ENCODE measurements around the gene CELF2. TPM values are rescaled to one million over a fixed set of nuclear protein-coding genes. Genes with fewer than 3 reads are reported as not detected.
A peak's percentile ranks its signal among the peaks of the same experiment; 100 is the strongest.

CELF2 gene
- total RNA-seq, 1 donor from 2014 or later, result 89.2 TPM

DNA sequence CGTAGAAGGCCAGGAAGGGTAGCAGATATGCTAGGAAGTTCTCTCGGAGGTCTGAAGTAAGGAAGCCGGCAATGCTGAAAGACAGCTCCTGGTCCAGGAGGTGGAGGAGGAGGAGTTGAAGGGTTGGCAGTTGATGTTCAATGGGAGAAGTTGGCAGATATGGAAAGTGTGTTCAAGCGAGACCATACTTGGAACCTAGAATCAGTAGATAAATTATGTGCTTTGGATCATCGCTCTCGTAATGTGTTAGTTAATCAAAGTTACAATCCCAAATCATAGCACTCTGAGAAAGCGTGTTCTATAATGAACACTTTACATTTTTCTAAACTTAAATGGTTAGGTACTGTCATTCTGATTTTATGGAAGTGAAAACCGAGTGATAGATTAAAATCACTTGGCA lies 152.9 kb downstream of the CELF2 start:
- Mint-ChIP-seq H3K4me3 (no peak overlapping the region), H3K4me1 (peaks cover 9% of the 10 kb centered on the region), H3K9me3 (no peaks in the 10 kb centered on the region), H3K36me3 (ENCODE audit: low read depth) (peaks cover 52% of the 10 kb centered on the region), H3K27ac (no peak overlapping the region), H3K27me3 (no peaks in the 10 kb centered on the region)
- TF ChIP-seq, protein P1, sequence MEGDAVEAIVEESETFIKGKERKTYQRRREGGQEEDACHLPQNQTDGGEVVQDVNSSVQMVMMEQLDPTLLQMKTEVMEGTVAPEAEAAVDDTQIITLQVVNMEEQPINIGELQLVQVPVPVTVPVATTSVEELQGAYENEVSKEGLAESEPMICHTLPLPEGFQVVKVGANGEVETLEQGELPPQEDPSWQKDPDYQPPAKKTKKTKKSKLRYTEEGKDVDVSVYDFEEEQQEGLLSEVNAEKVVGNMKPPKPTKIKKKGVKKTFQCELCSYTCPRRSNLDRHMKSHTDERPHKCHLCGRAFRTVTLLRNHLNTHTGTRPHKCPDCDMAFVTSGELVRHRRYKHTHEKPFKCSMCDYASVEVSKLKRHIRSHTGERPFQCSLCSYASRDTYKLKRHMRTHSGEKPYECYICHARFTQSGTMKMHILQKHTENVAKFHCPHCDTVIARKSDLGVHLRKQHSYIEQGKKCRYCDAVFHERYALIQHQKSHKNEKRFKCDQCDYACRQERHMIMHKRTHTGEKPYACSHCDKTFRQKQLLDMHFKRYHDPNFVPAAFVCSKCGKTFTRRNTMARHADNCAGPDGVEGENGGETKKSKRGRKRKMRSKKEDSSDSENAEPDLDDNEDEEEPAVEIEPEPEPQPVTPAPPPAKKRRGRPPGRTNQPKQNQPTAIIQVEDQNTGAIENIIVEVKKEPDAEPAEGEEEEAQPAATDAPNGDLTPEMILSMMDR (IDR thresholded peaks at IDR 0.05), result no peak
- CTCF ChIA-PET, result interaction anchor here (1.1 kb wide), 1 partner anchor 71 kb away, joined by 3 read pairs; no protein-coding TSS in a partner anchor
- POLR2A ChIA-PET, result interaction anchor here (0.6 to 1.7 kb wide), 10 partner anchors 9 to 75 kb away, joined by 3 to 9 read pairs (median 4); no protein-coding TSS in a partner anchor
- DNase-seq (no peak), ATAC-seq (ENCODE audit: low read depth) (no peak)
- intact Hi-C loops (cut with micrococcal nuclease), result no loop called here

DNA sequence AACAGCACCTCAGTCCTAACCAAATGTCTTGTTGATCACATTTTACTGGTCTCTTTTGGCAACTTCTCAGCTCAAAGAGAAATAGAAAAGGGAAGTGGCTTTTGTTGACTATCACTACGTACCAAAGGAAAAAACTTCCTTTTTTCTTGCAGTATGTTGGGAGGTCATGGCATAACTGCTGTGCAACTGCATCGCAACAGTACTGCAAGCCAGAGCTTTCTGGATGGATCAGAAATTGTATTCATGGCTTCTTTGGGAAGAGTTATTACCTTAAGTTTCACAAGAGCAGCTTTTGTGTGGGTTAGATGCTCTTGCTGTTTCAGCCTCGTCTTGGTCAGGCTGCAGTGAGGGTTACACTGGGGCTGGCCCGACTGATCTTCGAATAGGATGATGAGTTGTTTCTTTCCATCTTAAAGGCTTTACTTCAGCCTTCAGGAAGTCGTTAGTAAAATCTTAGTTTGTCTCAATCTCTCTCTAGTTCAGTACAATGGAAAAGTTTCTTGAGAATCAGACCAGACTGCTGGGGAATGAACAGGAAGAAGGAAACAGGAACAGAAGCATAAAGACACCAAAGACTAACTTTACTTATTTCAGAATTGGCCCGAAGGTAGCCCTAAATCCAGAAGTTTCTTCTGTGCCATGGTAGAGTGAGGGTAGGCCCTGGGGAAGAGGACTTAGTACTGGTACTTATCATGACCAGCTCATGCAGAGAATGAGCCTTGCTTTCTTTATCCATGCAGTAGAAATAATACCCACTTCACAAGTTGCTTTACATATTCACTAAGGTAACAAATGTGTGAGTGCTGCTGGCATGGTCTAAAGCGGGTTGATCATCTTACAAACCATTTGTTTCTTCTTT lies 153.6 kb downstream of the CELF2 start:
- Mint-ChIP-seq H3K36me3 (ENCODE audit: low read depth) (peaks cover 54% of the 10 kb centered on the region), H3K27ac (no peak overlapping the region), H3K9me3 (no peaks in the 10 kb centered on the region), H3K27me3 (no peaks in the 10 kb centered on the region), H3K4me3 (no peak overlapping the region), H3K4me1 (peaks cover 9% of the 10 kb centered on the region)
- no peak for DNase-seq
- intact Hi-C loops (cut with micrococcal nuclease), result no loop called here
- ChIA-PET POLR2A (interaction anchor here (0.6 to 1.7 kb wide), 11 partner anchors 8 to 74 kb away, joined by 3 to 9 read pairs (median 3); no protein-coding TSS in a partner anchor), CTCF (interaction anchor here (1.1 kb wide), 1 partner anchor 70 kb away, joined by 3 read pairs; no protein-coding TSS in a partner anchor)
- TF ChIP-seq, protein P1 (IDR thresholded peaks at IDR 0.05), result no peak
- ATAC-seq (ENCODE audit: low read depth), result peak; percentile 33

DNA sequence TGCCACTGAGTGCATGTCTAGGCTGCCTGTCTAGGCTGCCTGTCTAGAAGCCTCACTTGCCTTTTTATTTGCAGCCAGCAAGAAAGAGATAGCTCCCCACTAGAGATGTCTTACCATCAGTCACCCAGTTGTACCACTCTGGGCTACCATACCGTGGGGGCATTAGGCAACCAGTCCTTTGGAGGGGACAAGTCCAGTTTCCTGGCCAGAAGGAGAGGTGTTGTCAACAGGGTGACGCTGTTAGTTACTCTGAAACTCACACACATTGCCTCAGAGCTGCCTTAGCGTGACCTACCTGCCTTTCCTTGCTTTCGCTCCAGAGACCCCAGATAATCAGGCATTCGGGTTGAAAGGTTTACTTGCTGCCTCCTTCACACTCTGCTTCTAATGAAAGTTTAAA lies 155.4 kb downstream of the CELF2 start:
- no peak for DNase-seq
- intact Hi-C loops (cut with micrococcal nuclease), result no loop called here
- ChIA-PET CTCF (interaction anchor here (0.8 to 2.9 kb wide), 3 partner anchors 10 to 98 kb away, joined by 3 to 16 read pairs (median 5); no protein-coding TSS in a partner anchor), POLR2A (interaction anchor here (0.7 to 9.2 kb wide), 3 partner anchors 8 to 26 kb away, joined by 3 to 151 read pairs (median 3); no protein-coding TSS in a partner anchor)
- ATAC-seq (ENCODE audit: low read depth), result no peak
- Mint-ChIP-seq H3K36me3 (ENCODE audit: low read depth) (peaks cover 43% of the 10 kb centered on the region), H3K4me1 (no peaks in the 10 kb centered on the region), H3K27ac (no peak overlapping the region), H3K4me3 (peak overlapping the region; percentile 63), H3K9me3 (no peaks in the 10 kb centered on the region), H3K27me3 (no peaks in the 10 kb centered on the region)
- TF ChIP-seq, protein P1 (IDR thresholded peaks at IDR 0.05), result no peak

DNA sequence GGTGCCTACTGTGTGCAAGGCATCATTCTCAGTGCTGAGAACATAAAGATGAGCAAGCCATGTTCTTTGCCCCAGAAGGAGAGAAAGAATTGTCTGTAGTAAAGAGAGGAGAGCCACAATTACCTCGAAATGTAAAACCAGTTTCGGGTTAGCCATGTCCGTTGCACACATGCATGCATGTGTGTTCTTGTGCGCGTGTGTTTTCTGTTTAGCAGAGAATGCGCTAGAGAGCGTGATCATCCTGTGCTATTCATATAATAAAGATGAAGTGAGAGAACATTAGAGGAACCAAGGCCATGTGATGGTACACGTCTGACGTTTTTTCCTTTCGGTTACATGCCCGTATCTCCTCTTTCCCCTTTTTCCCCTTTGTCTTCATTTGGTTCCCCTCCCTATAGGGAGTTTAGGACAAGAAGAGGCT lies 158.2 kb downstream of the CELF2 start:
- Mint-ChIP-seq H3K27ac (peak overlapping the region; percentile 94), H3K9me3 (no peaks in the 10 kb centered on the region), H3K4me3 (peak overlapping the region; percentile 80), H3K27me3 (no peaks in the 10 kb centered on the region), H3K4me1 (no peaks in the 10 kb centered on the region), H3K36me3 (ENCODE audit: low read depth) (peaks cover 54% of the 10 kb centered on the region)
- CTCF ChIA-PET, result interaction anchor here (1.3 to 2.9 kb wide), 4 partner anchors 11 to 95 kb away, joined by 5 to 16 read pairs (median 14); no protein-coding TSS in a partner anchor
- DNase-seq (no peak), ATAC-seq (ENCODE audit: low read depth) (peak; percentile 57)
- TF ChIP-seq, protein P1 (IDR thresholded peaks at IDR 0.05), result no peak
- intact Hi-C loops (cut with micrococcal nuclease), result loop anchor here (1.0 to 5.0 kb wide), 9 partner anchors 10 to 296 kb away; no protein-coding TSS in a partner anchor
- POLR2A ChIA-PET, result interaction anchor here (1.0 to 9.2 kb wide), 5 partner anchors 10 to 70 kb away, joined by 3 to 151 read pairs (median 3); no protein-coding TSS in a partner anchor
